Activated CD8-positive, alpha-beta memory T cell treated with anti-CD3 and anti-CD28 coated beads, Interleukin-2, amount 10 ng/mL, durations not matched to agents 7 days and 5 days (primary cell): ENCODE data around the gene ATG3. TPM values are rescaled to one million over a fixed set of nuclear protein-coding genes. Genes with fewer than 3 reads are reported as not detected.
"Not testable (repeated sequence)": the region's sequence is repeated elsewhere in the genome, so short reads cannot be mapped to it uniquely, and the experiment has no call there.

Experiments
- ATAC-seq: fragments of 150-1000 bp; cut with Tn5 transposase; one replicate; pipeline ENCODE4 v1.10.0; 2021; ENCODE audit warnings: moderate library complexity
- CTCF ChIA-PET: fragments of 350-600 bp; sonication (Branson Sonifier 250); formaldehyde crosslinking; loops from one replicate; lab custom pipeline; 2021; ENCODE audit warnings: antibody characterized with exemption; lab: Charles Lee
- DNase-seq: peaks from one replicate; pipeline ENCODE4 v3.0.0-alpha.2; 2020
- H3K27ac Mint-ChIP-seq: one replicate; pipeline ENCODE4 v1.8.0; 2021; ENCODE audit warnings: mild to moderate bottlenecking, mixed read lengths
- H3K27me3 Mint-ChIP-seq: one replicate; pipeline ENCODE4 v1.8.0; 2021; ENCODE audit warnings: mixed read lengths
- H3K36me3 Mint-ChIP-seq: one replicate; pipeline ENCODE4 v1.8.0; 2021; ENCODE audit warnings: mild to moderate bottlenecking, mixed read lengths
- H3K4me1 Mint-ChIP-seq: one replicate; pipeline ENCODE4 v1.8.0; 2021; ENCODE audit warnings: mixed read lengths
- H3K4me3 Mint-ChIP-seq: one replicate; pipeline ENCODE4 v1.8.0; 2021; ENCODE audit warnings: mild to moderate bottlenecking, moderate library complexity, mixed read lengths
- H3K9me3 Mint-ChIP-seq: one replicate; pipeline ENCODE4 v1.8.0; 2022; ENCODE audit warnings: low read depth, mixed read lengths
- total RNA-seq, 2 experiments: library from RNA; stranded (reverse); gene quantifications; one replicate each; pipeline ENCODE4 v1.2.3, GENCODE V29; 2021

The ATG3 gene
- total RNA-seq, 2 experiments from 2014 or later: 68.0 to 70.6 TPM

DNA sequence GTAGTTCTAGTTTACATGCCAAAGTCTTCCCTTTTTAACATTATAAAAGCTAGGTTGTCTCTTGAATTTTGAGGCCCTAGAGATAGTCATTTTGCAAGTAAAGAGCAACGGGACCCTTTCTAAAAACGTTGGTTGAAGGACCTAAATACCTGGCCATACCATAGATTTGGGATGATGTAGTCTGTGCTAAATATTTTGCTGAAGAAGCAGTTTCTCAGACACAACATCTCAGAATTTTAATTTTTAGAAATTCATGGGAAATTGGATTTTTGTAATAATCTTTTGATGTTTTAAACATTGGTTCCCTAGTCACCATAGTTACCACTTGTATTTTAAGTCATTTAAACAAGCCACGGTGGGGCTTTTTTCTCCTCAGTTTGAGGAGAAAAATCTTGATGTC, 21.3 kb upstream of the ATG3 start:
- Mint-ChIP-seq H3K27me3 (no peaks in the 10 kb centered on the region), H3K4me3 (no peak overlapping the region), H3K4me1 (peaks cover 17% of the 10 kb centered on the region), H3K9me3 (no peaks in the 10 kb centered on the region), H3K27ac (no peak overlapping the region), H3K36me3 (peaks cover 27% of the 10 kb centered on the region)
- ATAC-seq: no peak
- CTCF ChIA-PET: interaction anchor here (0.8 to 2.7 kb wide), 14 partner anchors 10 to 705 kb away, joined by 3 to 32 read pairs (median 8); partner anchors contain the start of genes ATG3 and SLC35A5
- DNase-seq: no peak

DNA sequence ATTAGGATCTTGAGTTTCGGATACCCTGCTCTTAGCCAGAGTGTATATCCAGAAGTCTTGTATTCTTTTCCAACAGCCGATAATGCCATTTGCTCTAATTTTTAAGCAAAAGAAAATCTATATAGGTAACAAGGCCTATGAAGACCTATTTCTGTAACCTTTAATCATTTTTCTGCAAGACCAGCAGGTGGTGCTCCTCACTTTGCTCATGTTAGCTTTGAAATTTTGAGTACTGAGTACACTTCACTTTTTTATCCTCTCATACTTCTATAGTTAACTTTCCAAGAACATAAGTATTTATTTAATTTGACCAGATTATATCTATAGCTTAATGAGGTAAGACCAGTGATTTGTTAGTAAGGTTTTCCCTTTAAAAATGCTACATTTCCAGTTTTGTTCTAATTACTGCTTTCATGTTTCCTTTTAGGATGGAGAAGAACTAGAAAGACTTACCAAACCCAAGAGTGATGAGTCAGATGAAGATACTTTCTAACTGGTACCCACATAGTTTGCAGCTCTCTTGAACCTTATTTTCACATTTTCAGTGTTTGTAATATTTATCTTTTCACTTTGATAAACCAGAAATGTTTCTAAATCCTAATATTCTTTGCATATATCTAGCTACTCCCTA, 20.6 kb upstream of the ATG3 start:
- Mint-ChIP-seq H3K9me3 (no peaks in the 10 kb centered on the region), H3K36me3 (peaks cover 22% of the 10 kb centered on the region), H3K4me1 (peaks cover 13% of the 10 kb centered on the region), H3K4me3 (no peak overlapping the region), H3K27ac (peak overlapping the region; percentile 22), H3K27me3 (no peaks in the 10 kb centered on the region)
- CTCF ChIA-PET: interaction anchor here (0.8 to 2.7 kb wide), 23 partner anchors 9 to 706 kb away, joined by 3 to 32 read pairs (median 6); partner anchors contain the start of genes ATG3, CD200R1, GTPBP8 and SLC35A5
- peak; percentile 78 for ATAC-seq
- DNase-seq: peak; percentile 64

GRCh38 chr3:112579697-112580096, 17.9 kb upstream of the ATG3 start:
- Mint-ChIP-seq H3K4me3 (no peak overlapping the region), H3K36me3 (peaks cover 16% of the 10 kb centered on the region), H3K9me3 (no peaks in the 10 kb centered on the region), H3K4me1 (peaks cover 12% of the 10 kb centered on the region), H3K27me3 (no peaks in the 10 kb centered on the region), H3K27ac (no peak overlapping the region)
- CTCF ChIA-PET: interaction anchor here (0.6 to 1.1 kb wide), 2 partner anchors 13 to 17 kb away, joined by 3 to 4 read pairs; partner anchors contain the start of gene SLC35A5
- no peak for DNase-seq
- no peak for ATAC-seq

DNA sequence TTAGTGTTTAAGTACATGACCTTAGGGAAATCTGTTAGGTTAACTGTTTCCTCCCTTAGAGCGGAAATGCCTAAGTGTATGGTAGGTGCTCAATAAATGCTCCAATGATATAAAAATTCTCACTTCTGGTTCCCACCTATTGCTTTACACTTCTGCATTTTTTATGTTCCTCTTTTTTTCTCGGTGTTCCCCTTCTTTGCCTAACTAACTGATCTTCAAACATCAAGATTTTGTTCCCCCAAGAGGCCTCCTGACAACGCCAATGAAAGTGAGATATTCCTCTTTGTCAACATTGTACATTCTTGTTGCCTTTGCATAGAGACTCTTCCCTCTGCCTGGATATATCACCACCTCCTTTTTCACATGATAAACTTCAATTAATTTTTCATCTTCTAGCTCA, 17.5 kb upstream of the ATG3 start:
- no peaks in the 10 kb centered on the region for H3K9me3 Mint-ChIP-seq
- DNase-seq (no peak), ATAC-seq (no peak)
- H3K27me3 Mint-ChIP-seq: no peaks in the 10 kb centered on the region
- H3K4me1 Mint-ChIP-seq: peaks cover 12% of the 10 kb centered on the region
- CTCF ChIA-PET: interaction anchor here (0.6 to 1.1 kb wide), 2 partner anchors 14 to 17 kb away, joined by 3 to 4 read pairs; partner anchors contain the start of gene SLC35A5
- no peak overlapping the region for H3K27ac Mint-ChIP-seq
- H3K4me3 Mint-ChIP-seq: no peak overlapping the region
- peaks cover 12% of the 10 kb centered on the region for H3K36me3 Mint-ChIP-seq

GRCh38 chr3:112572701-112573100, 10.9 kb upstream of the ATG3 start:
- no peak for DNase-seq
- Mint-ChIP-seq H3K4me1 (peaks cover 7% of the 10 kb centered on the region), H3K27ac (no peak overlapping the region), H3K27me3 (no peaks in the 10 kb centered on the region), H3K9me3 (no peaks in the 10 kb centered on the region), H3K36me3 (peaks cover 34% of the 10 kb centered on the region), H3K4me3 (no peak overlapping the region)
- no peak for ATAC-seq
- CTCF ChIA-PET: interaction anchor here (2.5 kb wide), 1 partner anchor 10 kb away, joined by 10 read pairs; no protein-coding TSS in a partner anchor

- Mint-ChIP-seq H3K27me3 (no peaks in the 10 kb centered on the region), H3K4me3 (no peak overlapping the region), H3K4me1 (peaks cover 7% of the 10 kb centered on the region), H3K27ac (no peak overlapping the region), H3K9me3 (no peaks in the 10 kb centered on the region), H3K36me3 (peaks cover 40% of the 10 kb centered on the region)
- ATAC-seq: peak; percentile 45
- CTCF ChIA-PET: interaction anchor here (1.2 to 2.4 kb wide), 2 partner anchors 13 to 24 kb away, joined by 3 to 12 read pairs; no protein-coding TSS in a partner anchor
- DNase-seq: no peak
These were observed 7.5 kb upstream of the ATG3 start for GRCh38 chr3:112569265-112569664.

DNA sequence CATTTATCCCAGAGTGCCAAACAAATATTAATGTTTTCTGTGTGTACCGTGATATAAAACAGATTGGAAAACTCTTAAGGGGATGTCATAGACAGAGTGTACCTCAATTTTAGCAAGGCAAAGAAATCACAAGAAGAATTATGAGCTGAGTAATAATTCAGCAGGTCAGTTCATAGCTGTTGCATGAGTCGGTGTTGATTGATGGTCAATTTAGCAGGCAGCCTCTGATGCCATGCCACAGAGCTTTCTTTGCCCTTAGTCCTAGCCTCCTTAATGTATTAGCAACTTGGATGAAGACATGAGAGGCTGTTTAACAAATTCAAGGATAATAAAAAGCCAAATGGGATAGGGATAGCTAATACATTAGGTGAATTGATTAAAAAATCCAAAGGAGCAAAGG, 6.9 kb upstream of the ATG3 start:
- DNase-seq (no peak), ATAC-seq (no peak)
- H3K27ac Mint-ChIP-seq: no peak overlapping the region
- H3K27me3 Mint-ChIP-seq: no peaks in the 10 kb centered on the region
- no peak overlapping the region for H3K4me3 Mint-ChIP-seq
- H3K36me3 Mint-ChIP-seq: peaks cover 40% of the 10 kb centered on the region
- CTCF ChIA-PET: interaction anchor here (0.7 to 2.4 kb wide), 3 partner anchors 13 to 411 kb away, joined by 3 to 12 read pairs (median 3); no protein-coding TSS in a partner anchor
- H3K9me3 Mint-ChIP-seq: no peaks in the 10 kb centered on the region
- peaks cover 10% of the 10 kb centered on the region for H3K4me1 Mint-ChIP-seq

DNA sequence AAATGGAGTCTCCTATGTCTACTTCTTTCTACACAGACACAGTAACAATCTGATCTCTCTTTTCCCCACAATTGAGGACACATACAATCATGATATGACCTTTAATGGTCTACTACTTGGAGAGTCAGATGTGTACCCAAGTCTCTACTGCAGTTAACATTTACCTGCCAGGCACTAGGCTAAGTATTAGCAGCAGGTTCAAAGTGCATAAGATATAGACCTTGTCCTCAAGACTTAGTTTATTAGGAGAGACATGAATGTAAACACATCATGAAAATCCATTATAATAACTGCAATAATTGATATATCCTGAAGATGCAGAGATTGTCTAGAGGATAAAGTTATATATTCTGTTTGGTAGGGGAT, 3.2 kb upstream of the ATG3 start:
- CTCF ChIA-PET: interaction anchor here (2.4 kb wide), 1 partner anchor 18 kb away, joined by 6 read pairs; no protein-coding TSS in a partner anchor
- no peak overlapping the region for H3K4me3 Mint-ChIP-seq
- ATAC-seq (no peak), DNase-seq (no peak)
- no peak overlapping the region for H3K27ac Mint-ChIP-seq
- H3K9me3 Mint-ChIP-seq: no peaks in the 10 kb centered on the region
- H3K4me1 Mint-ChIP-seq: peaks cover 19% of the 10 kb centered on the region
- peaks cover 25% of the 10 kb centered on the region for H3K36me3 Mint-ChIP-seq
- no peaks in the 10 kb centered on the region for H3K27me3 Mint-ChIP-seq

DNA sequence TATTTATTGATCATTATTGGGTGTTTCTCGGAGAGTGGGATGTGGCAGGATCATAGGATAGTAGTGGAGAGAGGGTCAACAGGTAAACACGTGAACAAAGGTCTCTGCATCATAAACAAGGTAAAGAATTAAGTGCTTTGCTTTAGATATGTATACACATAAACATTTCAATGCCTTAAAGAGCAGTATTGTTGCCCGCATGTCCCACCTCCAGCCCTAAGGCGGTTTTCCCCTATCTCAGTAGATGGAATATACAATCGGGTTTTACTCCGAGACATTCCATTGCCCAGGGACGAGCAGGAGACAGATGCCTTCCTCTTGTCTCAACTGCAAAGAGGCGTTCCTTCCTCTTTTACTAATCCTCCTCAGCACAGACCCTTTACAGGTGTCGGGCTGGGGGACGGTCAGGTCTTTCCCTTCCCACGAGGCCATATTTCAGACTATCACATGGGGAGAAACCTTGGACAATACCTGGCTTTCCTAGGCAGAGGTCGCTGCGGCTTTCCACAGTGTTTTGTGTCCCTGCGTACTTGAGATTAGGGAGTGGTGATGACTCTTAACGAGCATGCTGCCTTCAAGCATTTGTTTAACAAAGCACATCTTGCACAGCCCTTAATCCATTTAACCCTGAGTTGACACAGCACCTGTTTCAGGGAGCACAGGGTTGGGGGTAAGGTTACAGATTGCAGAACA, 2.6 kb upstream of the ATG3 start:
- H3K9me3 Mint-ChIP-seq, CTCF ChIA-PET, H3K27ac Mint-ChIP-seq, ATAC-seq, H3K27me3 Mint-ChIP-seq, DNase-seq, H3K4me3 Mint-ChIP-seq: not testable (repeated sequence)
- Mint-ChIP-seq H3K36me3 (peaks cover 28% of the 10 kb centered on the region), H3K4me1 (peaks cover 24% of the 10 kb centered on the region)

GRCh38 chr3:112561484-112561733, 353 bp downstream of the ATG3 start:
- Mint-ChIP-seq H3K27ac (peak overlapping the region; percentile 95), H3K27me3 (no peaks in the 10 kb centered on the region), H3K4me1 (peaks cover 32% of the 10 kb centered on the region), H3K4me3 (peak overlapping the region; percentile 95), H3K36me3 (peaks cover 30% of the 10 kb centered on the region), H3K9me3 (no peaks in the 10 kb centered on the region)
- CTCF ChIA-PET: interaction anchor here (1.3 to 1.8 kb wide), 4 partner anchors 10 to 444 kb away, joined by 3 to 5 read pairs (median 4); no protein-coding TSS in a partner anchor
- peak; percentile 63 for ATAC-seq
- no peak for DNase-seq

- no peaks in the 10 kb centered on the region for H3K27me3 Mint-ChIP-seq
- DNase-seq (peak; percentile 90), ATAC-seq (peak; percentile 30)
- peaks cover 34% of the 10 kb centered on the region for H3K4me1 Mint-ChIP-seq
- no peaks in the 10 kb centered on the region for H3K9me3 Mint-ChIP-seq
- H3K36me3 Mint-ChIP-seq: peaks cover 29% of the 10 kb centered on the region
- H3K27ac Mint-ChIP-seq: peak overlapping the region; percentile 95
- peak overlapping the region; percentile 95 for H3K4me3 Mint-ChIP-seq
- CTCF ChIA-PET: interaction anchor here (0.8 to 1.8 kb wide), 4 partner anchors 10 to 22 kb away, joined by 3 to 5 read pairs (median 4); no protein-coding TSS in a partner anchor
These were observed 860 bp downstream of the ATG3 start for GRCh38 chr3:112560721-112561483.

DNA sequence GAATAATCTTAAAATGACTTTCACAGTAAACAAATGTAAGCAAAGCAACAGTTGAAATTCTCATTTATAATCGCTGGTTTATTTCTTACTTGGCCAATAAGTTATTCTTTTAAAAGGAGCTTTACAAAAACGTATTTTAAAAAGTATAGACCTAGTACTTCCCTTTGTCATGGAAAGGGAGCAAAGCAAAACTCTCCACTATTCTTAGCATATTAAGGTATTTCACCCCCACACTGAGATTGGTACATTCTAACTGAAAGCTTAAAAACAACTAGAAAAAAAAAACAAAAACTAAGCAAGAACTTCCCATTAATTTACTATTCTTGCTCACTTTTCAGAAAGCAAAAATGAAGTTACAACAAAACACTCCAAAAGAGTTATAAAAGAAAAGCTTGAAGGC, 1.5 kb downstream of the ATG3 start:
- Mint-ChIP-seq H3K4me1 (peaks cover 40% of the 10 kb centered on the region), H3K27ac (peak overlapping the region; percentile 95)

GRCh38 chr3:112557976-112558375, 3.8 kb downstream of the ATG3 start:
- Mint-ChIP-seq H3K4me1 (peaks cover 39% of the 10 kb centered on the region), H3K36me3 (peaks cover 40% of the 10 kb centered on the region), H3K27me3 (no peaks in the 10 kb centered on the region), H3K9me3 (no peaks in the 10 kb centered on the region), H3K27ac (no peak overlapping the region), H3K4me3 (no peak overlapping the region)
- CTCF ChIA-PET: no interaction called here
- ATAC-seq (no peak), DNase-seq (no peak)

More for the DNA sequence above, 1.5 kb downstream of the ATG3 start:
- ATAC-seq (no peak), DNase-seq (no peak)
- CTCF ChIA-PET: interaction anchor here (0.8 to 1.3 kb wide), 2 partner anchors 10 to 12 kb away, joined by 3 to 4 read pairs; no protein-coding TSS in a partner anchor
- H3K4me3 Mint-ChIP-seq: peak overlapping the region; percentile 95
- no peaks in the 10 kb centered on the region for H3K9me3 Mint-ChIP-seq
- peaks cover 33% of the 10 kb centered on the region for H3K36me3 Mint-ChIP-seq
- no peaks in the 10 kb centered on the region for H3K27me3 Mint-ChIP-seq
